Measurements from ENCODE around the gene PAQR7.

Gene PAQR7

GRCh38 chr1:25878690-25879089 lies 3.2 kb upstream of the PAQR7 start:
- POLR2A ChIA-PET (ENCODE audit: low non-redundant PET) = no interaction called here
- CTCF ChIA-PET = no interaction called here
- TF ChIP-seq CTCF (conservative IDR thresholded peaks at IDR 0.05; ENCODE audit: low read depth) = no peak
- H3K27ac ChIP-seq = no peak overlapping the region
- DNase-seq (ENCODE audit: low spot score) = no peak

- H3K27ac ChIP-seq = no peak overlapping the region
- no peak for DNase-seq (ENCODE audit: low spot score)
- CTCF ChIA-PET = interaction anchor here (0.7 kb wide), 1 partner anchor 112 kb away, joined by 3 read pairs; no protein-coding TSS in a partner anchor
- TF ChIP-seq CTCF (conservative IDR thresholded peaks at IDR 0.05; ENCODE audit: low read depth) = no peak
- POLR2A ChIA-PET (ENCODE audit: low non-redundant PET) = interaction anchor here (0.6 kb wide), 1 partner anchor 1680 kb away, joined by 3 read pairs; no protein-coding TSS in a partner anchor
Measured at GRCh38 chr1:25877155-25877554, 1.6 kb upstream of the PAQR7 start.

- H3K27ac ChIP-seq = peak overlapping the region; percentile 95
- CTCF ChIA-PET = interaction anchor here (0.7 kb wide), 1 partner anchor 113 kb away, joined by 3 read pairs; no protein-coding TSS in a partner anchor
- DNase-seq (ENCODE audit: low spot score) = no peak
- TF ChIP-seq CTCF (conservative IDR thresholded peaks at IDR 0.05; ENCODE audit: low read depth) = no peak
- POLR2A ChIA-PET (ENCODE audit: low non-redundant PET) = no interaction called here
Measured at GRCh38 chr1:25876693-25877077, 1.2 kb upstream of the PAQR7 start.

GRCh38 chr1:25875856-25876692 lies 566 bp upstream of the PAQR7 start:
- peak overlapping the region; percentile 95 for H3K27ac ChIP-seq
- no peak for TF ChIP-seq CTCF (conservative IDR thresholded peaks at IDR 0.05; ENCODE audit: low read depth)
- POLR2A ChIA-PET (ENCODE audit: low non-redundant PET) = interaction anchor here (0.6 to 2.7 kb wide), 4 partner anchors 16 to 86 kb away, joined by 3 to 18 read pairs (median 3); partner anchors contain the start of gene STMN1
- CTCF ChIA-PET = interaction anchor here (0.5 to 1.2 kb wide), 2 partner anchors 14 to 20 kb away, joined by 3 to 8 read pairs; no protein-coding TSS in a partner anchor
- DNase-seq (ENCODE audit: low spot score) = peak; percentile 39

GRCh38 chr1:25874635-25875153 lies 814 bp downstream of the PAQR7 start:
- TF ChIP-seq CTCF (conservative IDR thresholded peaks at IDR 0.05; ENCODE audit: low read depth) = no peak
- peak overlapping the region; percentile 95 for H3K27ac ChIP-seq
- ChIA-PET CTCF (interaction anchor here (1.0 to 1.4 kb wide), 2 partner anchors 21 to 37 kb away, joined by 4 read pairs; no protein-coding TSS in a partner anchor), POLR2A (ENCODE audit: low non-redundant PET) (interaction anchor here (0.6 to 2.7 kb wide), 4 partner anchors 16 to 421 kb away, joined by 3 to 18 read pairs (median 3); no protein-coding TSS in a partner anchor)
- DNase-seq (ENCODE audit: low spot score) = no peak

GRCh38 chr1:25874209-25874608 lies 1.3 kb downstream of the PAQR7 start:
- no peak for TF ChIP-seq CTCF (conservative IDR thresholded peaks at IDR 0.05; ENCODE audit: low read depth)
- ChIA-PET POLR2A (ENCODE audit: low non-redundant PET) (interaction anchor here (1.2 to 2.7 kb wide), 2 partner anchors 16 to 17 kb away, joined by 3 to 18 read pairs; no protein-coding TSS in a partner anchor), CTCF (interaction anchor here (1.0 to 1.4 kb wide), 2 partner anchors 21 to 37 kb away, joined by 4 read pairs; no protein-coding TSS in a partner anchor)
- H3K27ac ChIP-seq = peak overlapping the region; percentile 95
- no peak for DNase-seq (ENCODE audit: low spot score)

Measured in RWPE1 (cell line).